OCI-LY1 (cell line): ENCODE results near the gene PSMA5.
"Not testable (repeated sequence)": the region's sequence is repeated elsewhere in the genome, so short reads cannot be mapped to it uniquely, and the experiment has no call there.

Experiments used
- H2AFZ ChIP-seq: fragments of 200-600 bp; sonication (generic), shearing (Covaris generic); 2 replicates; pipeline ENCODE4 v1.6.0; 2014; ENCODE audit warnings: antibody characterized with exemption, mild to moderate bottlenecking, low read length
- H3F3A ChIP-seq: fragments of 200-600 bp; sonication (generic), shearing (Covaris generic); 2 replicates; pipeline ENCODE4 v1.6.0; 2014; ENCODE audit warnings: mild to moderate bottlenecking, antibody characterized with exemption, low read length, moderate library complexity; ENCODE audit not compliant: insufficient read depth
- H3K27ac ChIP-seq: fragments of 200-600 bp; sonication (generic); 2 replicates; pipeline ENCODE4 v1.5.1; 2014; ENCODE audit warnings: low read length, mixed run types, mild to moderate bottlenecking, low read depth; ENCODE audit not compliant: poor library complexity, severe bottlenecking
- H3K27me3 ChIP-seq: fragments of 200-600 bp; sonication (generic); 2 replicates; pipeline ENCODE4 v1.6.0; 2014; ENCODE audit warnings: antibody characterized with exemption, mild to moderate bottlenecking, low read length, moderate library complexity; ENCODE audit not compliant: insufficient read depth
- H3K36me3 ChIP-seq: fragments of 200-600 bp; sonication (generic); 2 replicates; pipeline ENCODE4 v1.6.1; 2014; ENCODE audit warnings: mild to moderate bottlenecking, antibody characterized with exemption, low read length, moderate library complexity, mixed read lengths; ENCODE audit not compliant: insufficient read depth
- H3K4me1 ChIP-seq: fragments of 200-600 bp; sonication (generic); 2 replicates; pipeline ENCODE4 v1.5.1; 2014; ENCODE audit warnings: mild to moderate bottlenecking, low read length, moderate library complexity; ENCODE audit not compliant: insufficient read depth, severe bottlenecking
- H3K4me2 ChIP-seq: fragments of 200-600 bp; sonication (generic), shearing (Covaris generic); 2 replicates; pipeline ENCODE4 v1.6.1; 2014; ENCODE audit warnings: low read length
- H3K4me3 ChIP-seq: fragments of 200-600 bp; sonication (generic); 2 replicates; pipeline ENCODE4 v1.5.1; 2014; ENCODE audit warnings: low read length, low read depth, mild to moderate bottlenecking, mixed read lengths; ENCODE audit not compliant: poor library complexity, severe bottlenecking
- H3K79me2 ChIP-seq: fragments of 200-600 bp; shearing (Covaris generic); 2 replicates; pipeline ENCODE4 v1.6.1; 2016; ENCODE audit warnings: mixed run types, low read length, mixed read lengths; ENCODE audit not compliant: insufficient read depth
- H3K9ac ChIP-seq: fragments of 200-600 bp; sonication (generic), shearing (Covaris generic); 2 replicates; pipeline ENCODE4 v1.6.1; 2014; ENCODE audit warnings: mild to moderate bottlenecking, low read length, mixed read lengths
- H3K9me2 ChIP-seq: fragments of 200-600 bp; sonication (generic), shearing (Covaris generic); 2 replicates; pipeline ENCODE4 v1.6.1; 2014; ENCODE audit warnings: low read depth, mild to moderate bottlenecking, low read length, mixed read lengths
- H3K9me3 ChIP-seq: fragments of 200-600 bp; shearing (Covaris generic); 2 replicates; pipeline ENCODE4 v1.6.1; 2014; ENCODE audit warnings: low read length, mixed read lengths
- H4K20me1 ChIP-seq: fragments of 200-600 bp; sonication (generic), shearing (Covaris generic); 2 replicates; pipeline ENCODE4 v1.6.0; 2016; ENCODE audit warnings: mild to moderate bottlenecking, low read length; ENCODE audit not compliant: insufficient read depth
- EZH2 ChIP-seq: fragments of 200-600 bp; sonication (generic), shearing (Covaris generic); IDR thresholded peaks from 2 replicates; pipeline ENCODE4 v1.8.0; 2017; ENCODE audit warnings: borderline replicate concordance, mixed run types, mild to moderate bottlenecking, antibody characterized with exemption, low read length, moderate library complexity, mixed read lengths
- TF ChIP-seq, protein P1 (sequence below): fragments of 200-600 bp; sonication (generic), shearing (Covaris generic); IDR thresholded peaks from 2 replicates; pipeline ENCODE4 v1.5.1; 2017; ENCODE audit warnings: mild to moderate bottlenecking, antibody characterized with exemption, low read length, moderate library complexity, mixed read lengths

The PSMA5 gene

DNA sequence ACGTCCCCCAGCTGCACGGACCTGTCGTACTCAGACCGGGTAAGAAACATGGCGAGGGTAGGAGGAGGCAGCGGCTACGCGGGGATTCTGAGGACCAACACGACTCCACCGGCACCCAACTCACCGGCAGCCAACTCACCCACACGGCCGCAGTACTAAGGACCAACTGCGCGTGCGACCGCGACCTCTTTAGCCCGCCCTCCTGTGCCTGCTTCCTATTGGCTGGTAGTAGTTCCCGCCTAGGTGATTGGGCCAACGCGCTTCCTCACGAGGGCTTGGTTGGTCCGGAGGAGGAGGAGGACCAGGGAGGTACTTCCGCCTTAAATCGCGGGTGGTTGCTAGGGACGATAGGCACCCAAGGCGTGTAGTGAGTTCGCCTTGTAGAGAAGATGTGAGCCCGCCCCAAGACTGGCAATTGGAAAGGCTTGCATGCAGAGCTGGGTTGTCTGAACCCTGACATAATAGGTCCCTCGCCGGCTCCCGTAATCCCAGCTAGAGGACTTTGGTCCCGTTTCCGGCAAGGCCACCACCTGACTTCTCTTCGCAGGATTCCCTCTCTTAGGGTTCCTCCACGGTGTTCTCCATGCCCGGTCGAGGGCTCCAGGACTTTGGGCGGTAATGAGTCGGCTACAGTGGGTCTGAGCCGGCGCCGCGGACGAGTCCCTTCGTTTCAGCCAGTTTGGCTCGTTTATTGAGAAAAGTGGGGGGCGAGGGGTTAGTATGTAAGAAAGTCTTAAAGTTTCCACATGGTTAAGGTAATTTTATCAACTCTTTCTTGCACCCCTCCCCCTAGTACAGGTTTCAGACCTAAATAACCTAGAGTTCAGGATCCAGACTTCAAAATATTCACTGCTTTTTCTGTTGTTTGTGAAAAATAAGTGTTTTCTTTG lies at the start of gene PSMA5:
PSMA5 (minus strand) TSS at position 168 of the 890 bp plus-strand sequence; CDS start at position 50, 118 bp downstream.
- Histone ChIP-seq H3K9me2 (no peaks in the 10 kb centered on the region), H3K4me2 (peak within 1 kb of the TSS; percentile 93), H3K27ac (peak within 1 kb of the TSS; percentile 71), H3K9ac (peak within 1 kb of the TSS; percentile 81), H3K4me3 (peak within 1 kb of the TSS; percentile 83), H4K20me1 (no peaks in the 10 kb centered on the region), H3K4me1 (peaks cover 25% of the 10 kb centered on the region), H3F3A (no peaks in the 10 kb centered on the region), H3K36me3 (peaks cover 16% of the 10 kb centered on the region), H2AFZ (peak within 1 kb of the TSS; percentile 63), H3K27me3 (no peaks in the 10 kb centered on the region), H3K9me3 (no peaks in the 10 kb centered on the region), H3K79me2 (peaks cover 40% of the 10 kb centered on the region)
- TF ChIP-seq, protein P1, sequence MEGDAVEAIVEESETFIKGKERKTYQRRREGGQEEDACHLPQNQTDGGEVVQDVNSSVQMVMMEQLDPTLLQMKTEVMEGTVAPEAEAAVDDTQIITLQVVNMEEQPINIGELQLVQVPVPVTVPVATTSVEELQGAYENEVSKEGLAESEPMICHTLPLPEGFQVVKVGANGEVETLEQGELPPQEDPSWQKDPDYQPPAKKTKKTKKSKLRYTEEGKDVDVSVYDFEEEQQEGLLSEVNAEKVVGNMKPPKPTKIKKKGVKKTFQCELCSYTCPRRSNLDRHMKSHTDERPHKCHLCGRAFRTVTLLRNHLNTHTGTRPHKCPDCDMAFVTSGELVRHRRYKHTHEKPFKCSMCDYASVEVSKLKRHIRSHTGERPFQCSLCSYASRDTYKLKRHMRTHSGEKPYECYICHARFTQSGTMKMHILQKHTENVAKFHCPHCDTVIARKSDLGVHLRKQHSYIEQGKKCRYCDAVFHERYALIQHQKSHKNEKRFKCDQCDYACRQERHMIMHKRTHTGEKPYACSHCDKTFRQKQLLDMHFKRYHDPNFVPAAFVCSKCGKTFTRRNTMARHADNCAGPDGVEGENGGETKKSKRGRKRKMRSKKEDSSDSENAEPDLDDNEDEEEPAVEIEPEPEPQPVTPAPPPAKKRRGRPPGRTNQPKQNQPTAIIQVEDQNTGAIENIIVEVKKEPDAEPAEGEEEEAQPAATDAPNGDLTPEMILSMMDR: no peak
- TF ChIP-seq EZH2: no peak

DNA sequence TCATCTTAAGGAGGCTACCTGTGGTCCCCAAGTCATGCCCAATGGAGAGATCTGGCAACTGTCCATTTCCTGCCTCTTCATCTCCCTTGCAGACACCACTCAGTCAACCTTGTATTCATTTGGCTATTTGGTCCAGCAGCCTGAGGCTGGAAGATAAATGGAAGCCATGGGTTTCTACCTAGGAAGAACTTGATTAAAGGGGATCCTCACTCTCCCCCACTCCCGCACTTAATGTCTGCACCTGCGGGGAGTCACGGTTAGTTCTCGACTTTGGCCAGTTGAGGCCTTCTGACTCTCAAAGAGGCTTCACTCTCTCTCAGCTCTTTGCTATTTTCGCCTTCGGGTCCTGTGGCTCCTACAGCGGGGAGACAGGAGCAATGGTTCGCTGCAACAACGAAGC lies 49.0 kb upstream of the PSMA5 start:
- Histone ChIP-seq H3F3A (no peaks in the 10 kb centered on the region), H3K9ac (no peak overlapping the region), H3K9me3 (no peaks in the 10 kb centered on the region), H2AFZ (no peak overlapping the region), H3K36me3 (no peaks in the 10 kb centered on the region), H3K4me3 (no peak overlapping the region), H3K4me1 (no peaks in the 10 kb centered on the region), H3K27ac (no peak overlapping the region), H3K27me3 (no peaks in the 10 kb centered on the region), H3K79me2 (no peaks in the 10 kb centered on the region), H4K20me1 (no peaks in the 10 kb centered on the region), H3K9me2 (no peaks in the 10 kb centered on the region), H3K4me2 (no peak overlapping the region)
- TF ChIP-seq, protein P1: no peak
- TF ChIP-seq EZH2: no peak

DNA sequence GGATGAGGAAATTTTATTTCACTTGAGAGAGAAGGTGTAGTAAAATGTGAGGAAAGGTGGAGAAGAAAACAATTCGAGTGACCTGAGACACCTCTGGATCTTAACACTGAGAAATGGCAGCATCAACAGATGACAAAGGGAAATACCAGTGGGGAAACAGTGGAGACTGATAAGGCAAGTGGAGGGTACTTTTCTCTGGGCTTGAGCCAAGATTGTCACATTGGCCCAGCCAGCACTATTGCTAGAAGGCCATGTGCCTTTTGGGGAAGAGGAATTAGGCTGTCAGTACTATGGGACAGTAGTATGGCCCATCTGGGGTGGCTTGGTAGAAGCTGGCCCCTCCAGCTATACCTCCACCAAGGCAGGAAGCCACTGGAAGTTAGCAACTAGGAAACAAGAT lies 48.4 kb upstream of the PSMA5 start:
- H3K79me2 ChIP-seq: no peaks in the 10 kb centered on the region

DNA sequence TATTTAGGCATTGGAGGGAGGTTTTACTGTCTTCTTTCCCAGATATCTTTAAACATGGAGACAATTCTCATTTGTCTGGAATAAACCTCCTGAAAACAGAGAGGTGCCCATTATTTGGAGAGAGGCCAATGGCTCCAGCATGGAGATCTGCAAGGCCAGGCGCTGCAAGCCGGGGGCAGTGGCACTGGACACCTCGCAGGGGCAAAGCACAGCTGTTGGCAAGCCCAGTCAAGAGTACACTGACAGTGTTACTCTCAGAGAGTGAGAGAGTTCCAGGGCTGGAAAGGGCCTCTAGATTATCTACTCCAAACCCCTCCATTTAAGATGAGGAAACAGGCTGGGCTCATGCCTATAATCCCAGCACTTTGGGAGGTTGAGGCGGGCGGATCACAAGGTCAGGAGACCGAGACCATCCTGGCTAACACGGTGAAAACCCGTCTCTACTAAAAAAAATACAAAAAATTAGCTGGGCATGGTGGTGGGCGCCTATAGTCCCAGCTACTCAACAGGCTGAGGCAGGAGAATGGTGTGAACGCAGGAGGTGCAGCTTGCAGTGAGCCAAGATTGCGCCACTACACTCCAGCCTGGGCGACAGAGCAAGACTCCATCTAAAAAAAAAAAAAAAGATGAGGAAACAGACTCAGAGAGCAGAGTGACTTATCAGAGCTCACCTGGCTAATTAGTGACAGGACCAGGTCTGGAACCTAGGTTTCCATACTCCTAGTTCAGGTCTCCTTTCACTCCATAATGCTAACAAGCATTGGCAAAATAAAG lies 47.2 kb upstream of the PSMA5 start:
- not testable (repeated sequence) for H3K9me2 ChIP-seq, H2AFZ ChIP-seq, H3K27ac ChIP-seq, H3K4me3 ChIP-seq, H3K36me3 ChIP-seq, H3K9me3 ChIP-seq, H3F3A ChIP-seq, H3K4me2 ChIP-seq, H3K79me2 ChIP-seq, H3K4me1 ChIP-seq, H3K9ac ChIP-seq, H3K27me3 ChIP-seq, H4K20me1 ChIP-seq

More for the DNA sequence above, 48.4 kb upstream of the PSMA5 start:
- H3K9me2 ChIP-seq: no peaks in the 10 kb centered on the region
- H3K9ac ChIP-seq: no peak overlapping the region
- H3K27ac ChIP-seq: no peak overlapping the region
- no peaks in the 10 kb centered on the region for H3K4me1 ChIP-seq
- H3K36me3 ChIP-seq: no peaks in the 10 kb centered on the region
- no peak overlapping the region for H2AFZ ChIP-seq
- no peaks in the 10 kb centered on the region for H3K27me3 ChIP-seq
- H3K4me2 ChIP-seq: no peak overlapping the region
- H3K4me3 ChIP-seq: no peak overlapping the region
- no peaks in the 10 kb centered on the region for H4K20me1 ChIP-seq
- no peaks in the 10 kb centered on the region for H3F3A ChIP-seq
- no peaks in the 10 kb centered on the region for H3K9me3 ChIP-seq
- TF ChIP-seq, protein P1: no peak
- no peak for TF ChIP-seq EZH2
